HG03045 (cell line): Measurements from ENCODE around the gene MEIS2.

Source experiments
- ATAC-seq: cut with Tn5 transposase; IDR thresholded peaks from one replicate; pipeline ENCODE4 v1.9.1; 2021; ENCODE audit warnings: mild to moderate bottlenecking, moderate library complexity; ENCODE audit not compliant: unreplicated experiment

The MEIS2 gene

DNA sequence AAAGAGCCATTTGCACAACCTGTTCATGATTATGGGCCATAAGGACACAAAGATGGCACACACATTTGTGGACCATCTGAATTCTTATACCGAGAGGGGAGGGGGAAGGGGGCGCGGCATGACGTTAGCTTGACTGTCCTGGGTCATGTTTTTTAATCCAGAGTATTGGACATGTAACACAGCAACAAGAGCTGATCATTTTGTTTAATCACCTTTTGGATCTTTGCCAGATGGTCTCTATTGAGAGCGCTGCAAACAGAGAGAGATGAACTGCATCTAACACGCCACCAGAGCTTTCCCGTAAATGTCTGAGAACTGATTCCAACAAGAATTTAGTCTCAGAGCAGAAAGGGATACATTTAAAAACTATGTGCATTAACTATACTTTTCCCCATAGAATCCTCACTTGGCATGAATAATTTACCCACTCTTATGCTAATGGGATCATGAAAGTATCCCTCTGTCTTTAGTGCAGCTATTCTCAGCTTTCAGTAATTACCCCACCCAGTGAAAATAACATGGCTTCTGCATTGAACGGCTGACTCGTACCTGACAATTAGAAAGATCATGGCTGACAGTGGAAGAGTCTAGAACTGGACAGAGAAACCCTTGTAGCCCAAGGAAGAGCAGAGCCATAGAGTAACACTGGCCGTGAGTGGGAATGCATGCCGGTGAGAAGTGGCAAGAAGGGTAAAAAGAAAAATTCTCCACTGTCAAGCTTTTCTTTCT lies 22.6 kb downstream of the MEIS2 start:
- no peak for ATAC-seq

DNA sequence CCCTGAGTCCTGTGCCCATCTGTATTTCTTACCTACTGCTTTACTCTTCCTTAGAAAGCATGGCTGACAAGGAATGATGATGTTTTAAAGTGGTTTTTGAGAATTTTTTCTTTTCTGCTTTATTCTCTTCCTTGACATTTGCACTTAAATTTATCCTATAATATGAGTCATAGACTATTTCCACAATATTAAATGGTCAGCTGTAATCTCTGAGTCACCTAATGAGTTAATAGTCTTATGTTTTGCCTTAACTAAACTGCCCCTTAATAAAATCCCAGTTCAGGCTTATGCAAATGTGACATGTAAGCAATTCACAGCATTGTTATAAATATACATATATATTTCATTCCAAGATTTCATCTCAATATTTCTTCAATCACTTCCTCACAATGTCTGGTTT lies 23.8 kb downstream of the MEIS2 start:
- no peak for ATAC-seq

DNA sequence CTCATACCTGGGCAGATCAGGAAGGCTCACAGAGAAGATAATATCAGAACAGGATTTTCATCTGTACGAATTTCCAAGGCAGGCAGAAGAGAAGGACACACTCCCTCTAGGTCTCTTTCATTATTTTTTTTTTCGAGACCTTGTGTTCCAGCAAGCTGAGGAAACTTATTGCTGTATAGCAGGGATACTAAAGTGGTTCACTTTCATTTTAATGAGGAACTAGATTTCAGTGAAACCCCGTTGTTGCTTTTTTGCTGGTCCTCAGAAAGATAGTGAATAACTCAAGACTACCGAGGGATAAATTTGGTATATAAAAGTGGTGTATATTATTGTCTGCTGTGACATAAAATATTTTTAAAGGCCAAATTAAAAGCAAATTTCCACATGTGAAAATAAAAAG lies 24.6 kb downstream of the MEIS2 start:
- ATAC-seq = no peak

DNA sequence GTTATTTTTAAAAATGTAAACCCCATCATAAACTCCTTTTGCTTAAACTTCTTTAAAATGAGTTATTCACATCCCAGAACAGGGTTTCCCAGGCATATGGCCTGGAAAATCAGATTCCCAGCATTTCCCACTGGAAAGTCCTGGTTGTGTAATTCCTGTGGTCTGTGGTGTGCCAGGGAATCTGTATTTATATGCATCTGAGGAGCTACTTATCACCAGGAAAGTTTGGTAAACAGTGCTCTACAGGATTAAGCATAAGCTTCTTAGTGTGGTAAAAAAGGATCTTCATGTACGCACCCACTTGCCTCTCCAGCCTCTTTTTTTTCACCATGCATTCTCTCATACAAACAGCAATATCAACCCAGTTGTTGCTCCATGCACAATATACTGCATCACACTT lies 28.2 kb downstream of the MEIS2 start:
- ATAC-seq = no peak

DNA sequence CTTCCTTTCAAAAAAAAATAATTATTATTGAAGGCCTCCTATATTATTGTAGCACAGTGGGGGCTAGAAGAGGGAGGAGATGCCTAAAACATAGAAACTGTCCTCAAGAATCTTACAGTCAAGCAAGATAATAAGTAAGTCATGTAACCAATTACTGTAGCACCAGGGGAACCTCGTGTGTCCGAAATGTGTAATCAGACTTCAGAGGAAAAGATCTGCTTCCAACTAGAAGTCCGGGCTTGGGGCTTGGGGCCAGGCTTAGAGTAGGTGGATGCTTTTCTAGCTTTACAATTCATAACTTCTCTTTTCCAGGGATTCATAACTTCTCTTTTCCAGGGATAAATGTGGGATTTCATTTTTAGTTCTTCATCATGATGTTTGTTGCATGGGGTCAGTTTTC lies 29.2 kb downstream of the MEIS2 start:
- no peak for ATAC-seq

DNA sequence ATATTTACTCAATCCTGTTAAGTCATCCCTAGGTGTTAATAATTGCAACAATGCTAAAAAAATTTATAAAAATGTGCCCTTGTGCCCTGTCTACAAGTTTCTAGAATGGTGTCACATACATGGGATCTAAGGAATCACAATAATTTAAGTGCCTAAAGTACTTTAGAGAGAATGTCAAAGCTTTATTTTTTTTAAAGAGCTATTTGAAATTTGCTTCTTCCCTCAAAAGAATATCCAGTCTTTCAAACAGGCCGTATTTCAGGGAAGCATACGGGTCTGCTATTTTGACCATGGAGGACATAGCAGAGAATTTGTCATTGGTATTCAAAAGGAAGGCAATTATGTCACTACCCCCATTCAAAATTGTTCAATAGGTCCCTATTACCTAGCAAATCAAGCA lies 29.7 kb downstream of the MEIS2 start:
- ATAC-seq = no peak

DNA sequence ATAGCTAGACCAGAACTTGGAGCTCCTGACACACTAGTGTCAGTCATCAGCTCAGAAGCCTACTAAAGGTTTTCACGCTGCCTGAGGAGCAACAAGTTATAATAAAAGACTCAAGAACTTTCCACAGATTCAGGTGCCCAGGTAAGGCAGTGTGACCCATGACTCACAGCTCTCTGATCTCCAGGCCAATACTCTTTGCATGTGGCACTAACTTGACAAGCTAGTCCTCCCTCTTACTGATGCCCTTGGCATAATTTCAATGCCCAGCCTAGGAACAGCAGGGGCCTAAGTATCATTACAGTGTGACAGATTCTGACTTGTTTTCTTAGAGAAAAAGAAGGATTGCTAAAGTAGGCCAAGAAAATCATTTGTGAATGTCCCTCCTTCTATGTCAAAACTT lies 38.4 kb downstream of the MEIS2 start:
- ATAC-seq = no peak

DNA sequence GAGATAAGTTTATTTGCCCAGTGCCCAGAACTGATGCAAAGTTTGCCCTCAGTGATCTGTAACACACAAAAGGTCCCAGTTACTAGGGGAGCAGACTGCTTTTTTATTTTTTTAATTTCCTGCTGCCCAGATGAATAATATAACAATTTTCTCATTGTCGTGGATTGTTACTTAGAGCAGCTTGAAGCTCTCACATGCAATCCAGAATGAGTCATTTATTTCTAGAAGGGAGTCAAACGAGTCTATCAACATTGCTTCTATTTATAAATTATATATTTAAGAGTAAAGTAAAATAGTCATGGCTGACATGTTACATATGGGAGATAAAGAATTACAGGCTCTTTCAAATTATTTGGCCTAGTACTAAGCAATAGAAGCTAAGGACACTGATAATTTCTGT lies 41.3 kb downstream of the MEIS2 start:
- ATAC-seq = no peak

DNA sequence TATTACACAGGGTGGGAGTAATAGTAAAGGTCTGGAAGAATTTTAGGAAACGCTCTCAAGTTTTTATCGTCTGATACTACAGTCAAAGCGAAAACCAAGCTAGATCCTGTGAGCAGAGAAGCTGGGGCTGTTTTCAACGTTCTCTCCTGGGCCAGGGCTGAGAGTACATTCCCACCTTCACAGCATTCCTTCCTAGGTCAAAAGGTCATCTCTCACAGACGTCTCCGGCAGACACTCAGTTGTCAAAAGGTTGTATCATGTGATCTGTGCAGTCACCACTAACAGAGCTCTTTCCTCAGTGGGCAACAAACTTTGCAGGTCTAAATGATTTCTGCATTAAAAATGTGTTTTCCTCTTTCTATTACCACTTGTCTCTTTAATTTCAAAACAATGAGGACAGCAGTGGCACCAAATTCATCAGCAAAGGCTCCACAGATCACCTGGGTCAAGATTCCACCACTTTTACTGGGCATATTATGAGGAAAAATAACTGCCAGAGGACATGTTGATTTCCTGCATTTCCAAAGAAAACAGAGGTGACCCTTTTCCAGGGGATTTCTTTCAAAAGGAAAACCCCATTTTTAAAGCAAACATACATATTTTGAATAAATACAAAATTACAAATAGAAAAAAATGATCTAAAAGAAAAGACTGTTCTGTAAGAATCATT lies 41.9 kb downstream of the MEIS2 start:
- no peak for ATAC-seq

DNA sequence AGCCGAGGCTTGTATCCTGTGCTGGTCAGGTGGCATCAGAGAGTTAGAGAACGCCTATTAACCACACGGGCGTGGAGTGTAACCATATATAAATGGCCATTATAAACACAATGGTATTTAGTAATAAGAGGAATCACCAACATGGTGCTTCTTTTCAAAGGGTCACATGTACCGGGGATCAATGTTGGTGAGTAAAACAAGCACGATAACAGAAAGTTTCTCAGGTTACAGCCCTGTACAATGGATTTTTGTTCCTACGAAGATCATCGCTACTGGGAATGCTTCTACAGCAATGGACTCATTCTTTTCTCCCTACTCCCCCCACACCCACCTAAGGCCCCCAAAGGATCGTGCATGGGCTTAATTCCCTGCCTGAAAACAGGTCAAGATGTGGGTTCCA lies 42.5 kb downstream of the MEIS2 start:
- ATAC-seq = no peak

DNA sequence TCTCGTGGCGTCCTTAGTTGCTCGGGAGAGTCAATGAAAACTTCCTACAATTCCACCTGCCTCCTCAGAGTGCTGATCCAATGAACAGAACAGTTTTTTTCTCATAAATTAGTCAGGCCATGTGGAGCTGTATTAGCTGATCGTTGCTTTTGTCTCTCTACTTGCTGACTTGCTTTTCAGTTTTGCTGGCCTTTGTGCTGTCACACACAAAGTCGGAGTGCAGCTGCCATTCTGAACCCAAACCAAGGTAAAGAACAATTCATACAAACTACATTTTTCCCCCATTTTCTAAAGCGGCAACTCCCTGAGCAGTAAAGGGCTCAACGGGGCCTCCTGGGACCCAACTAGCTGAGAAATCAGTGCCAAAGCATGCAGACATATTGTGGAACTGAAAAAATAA lies 43.1 kb downstream of the MEIS2 start:
- no peak for ATAC-seq

DNA sequence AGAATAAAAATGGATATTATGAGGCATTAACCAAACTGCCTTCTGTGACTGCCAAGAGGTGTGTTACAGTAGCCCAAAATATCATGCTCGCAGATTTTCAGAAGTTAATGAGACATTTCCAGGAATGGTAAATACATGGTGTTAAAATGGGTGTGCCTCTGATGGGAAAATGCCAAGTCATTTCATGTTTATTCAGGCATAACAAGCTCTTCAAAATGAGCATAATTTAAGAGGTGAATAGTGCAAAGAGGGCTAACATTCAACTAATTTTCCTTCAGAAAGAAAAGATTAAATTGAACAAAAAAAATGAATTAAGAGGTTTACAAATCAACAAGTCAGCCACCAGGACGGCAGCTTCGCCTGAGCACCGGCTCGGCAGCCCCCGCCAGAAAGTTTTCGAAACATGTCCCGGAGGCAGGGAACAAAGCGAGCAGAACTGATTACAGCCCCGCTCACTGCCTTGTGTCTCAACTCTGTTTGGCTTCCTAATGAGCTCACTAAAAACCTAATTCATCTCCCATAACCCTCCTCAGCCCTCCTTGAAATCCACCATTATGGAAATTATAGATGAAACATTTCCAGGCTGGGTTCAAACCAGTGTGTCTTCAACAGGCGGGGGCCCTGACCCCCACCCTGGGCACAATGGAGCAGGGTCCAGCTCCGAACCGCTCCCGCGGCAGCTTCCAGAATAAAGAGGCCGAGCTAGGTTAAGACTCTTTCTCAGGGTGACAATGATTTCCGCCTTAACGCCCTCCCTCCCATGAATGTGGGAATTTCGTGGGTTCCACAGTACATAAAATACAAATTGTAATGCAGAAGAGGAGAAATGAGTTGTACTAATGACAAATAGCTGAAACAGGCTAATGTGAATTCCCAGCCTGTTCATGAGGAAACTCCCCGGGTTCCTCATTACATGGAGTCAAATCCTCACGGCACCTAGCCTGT lies 43.9 kb downstream of the MEIS2 start:
- no peak for ATAC-seq

DNA sequence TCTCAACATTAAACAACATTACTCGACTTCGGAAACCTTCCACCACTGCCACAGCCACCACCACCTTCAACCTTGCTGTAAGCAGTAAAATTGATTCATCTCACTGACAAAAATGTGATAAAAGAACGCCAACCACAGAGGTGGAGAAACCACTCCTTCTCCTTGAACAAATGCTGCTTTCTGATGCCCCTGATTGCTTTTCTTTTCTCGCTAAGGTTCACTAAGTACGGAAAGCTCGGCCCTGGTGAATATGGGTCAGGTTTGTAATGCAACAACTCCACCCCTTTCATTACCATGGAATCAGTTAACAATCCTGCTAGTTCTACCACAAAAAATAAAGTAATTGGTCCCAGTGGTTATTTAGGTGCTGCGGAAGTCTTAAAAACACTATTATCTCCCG lies 44.9 kb downstream of the MEIS2 start:
- no peak for ATAC-seq

DNA sequence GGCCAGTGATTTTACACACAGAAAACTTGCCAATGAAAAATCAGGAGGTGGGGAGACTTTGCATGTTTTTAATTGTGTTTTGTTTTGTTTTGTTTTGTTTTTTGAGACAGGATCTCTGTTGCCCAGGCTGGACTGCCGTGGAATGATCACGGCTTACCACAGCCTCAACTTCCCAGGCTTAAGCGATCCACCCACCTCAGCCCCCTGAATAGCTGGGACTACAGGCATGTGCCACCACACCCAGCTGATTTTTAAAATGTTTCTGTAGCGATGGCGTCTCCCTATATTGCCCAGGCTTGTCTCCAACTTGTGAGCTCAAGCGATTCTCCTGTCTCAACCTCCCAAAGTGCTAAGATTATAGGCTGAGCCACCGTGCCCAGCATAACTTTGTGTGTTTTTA lies 46.0 kb downstream of the MEIS2 start:
- ATAC-seq = no peak

DNA sequence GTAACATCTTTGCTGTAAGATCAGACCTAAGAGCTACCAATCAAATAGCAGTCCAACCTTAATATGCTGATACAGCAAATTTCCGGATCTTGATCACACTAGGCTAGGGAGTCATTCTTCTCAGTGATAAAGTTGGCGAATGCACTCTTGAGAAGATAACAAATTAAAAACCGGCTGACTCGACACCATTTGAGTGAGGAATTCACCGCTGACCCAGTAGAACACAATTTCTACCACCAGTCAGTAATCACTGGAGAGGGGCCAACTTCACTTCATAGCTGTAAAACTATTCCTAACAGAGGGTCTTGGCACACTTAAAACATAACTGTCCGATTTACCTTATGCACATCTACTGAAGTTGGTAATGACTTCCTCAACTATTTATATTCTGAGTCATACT lies 47.2 kb downstream of the MEIS2 start:
- no peak for ATAC-seq

DNA sequence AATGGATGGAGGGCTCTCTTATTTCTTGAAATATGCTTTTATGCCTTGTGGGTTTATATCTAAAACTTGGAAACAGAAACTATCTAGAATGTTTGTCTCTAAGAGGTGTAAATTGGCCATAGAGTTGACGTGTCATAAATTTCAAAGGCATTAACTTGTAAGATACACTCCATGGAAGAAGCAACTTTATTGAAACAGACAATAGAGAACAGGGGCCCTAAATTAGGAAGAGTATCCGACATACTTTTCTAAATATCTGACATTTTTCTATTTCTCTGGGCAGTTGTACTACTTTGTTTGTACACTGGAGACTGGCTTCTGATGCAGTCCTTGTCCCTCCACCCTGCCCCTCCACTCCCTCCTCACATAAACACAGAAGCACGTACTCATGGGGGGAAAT lies 50.0 kb downstream of the MEIS2 start:
- ATAC-seq = no peak

DNA sequence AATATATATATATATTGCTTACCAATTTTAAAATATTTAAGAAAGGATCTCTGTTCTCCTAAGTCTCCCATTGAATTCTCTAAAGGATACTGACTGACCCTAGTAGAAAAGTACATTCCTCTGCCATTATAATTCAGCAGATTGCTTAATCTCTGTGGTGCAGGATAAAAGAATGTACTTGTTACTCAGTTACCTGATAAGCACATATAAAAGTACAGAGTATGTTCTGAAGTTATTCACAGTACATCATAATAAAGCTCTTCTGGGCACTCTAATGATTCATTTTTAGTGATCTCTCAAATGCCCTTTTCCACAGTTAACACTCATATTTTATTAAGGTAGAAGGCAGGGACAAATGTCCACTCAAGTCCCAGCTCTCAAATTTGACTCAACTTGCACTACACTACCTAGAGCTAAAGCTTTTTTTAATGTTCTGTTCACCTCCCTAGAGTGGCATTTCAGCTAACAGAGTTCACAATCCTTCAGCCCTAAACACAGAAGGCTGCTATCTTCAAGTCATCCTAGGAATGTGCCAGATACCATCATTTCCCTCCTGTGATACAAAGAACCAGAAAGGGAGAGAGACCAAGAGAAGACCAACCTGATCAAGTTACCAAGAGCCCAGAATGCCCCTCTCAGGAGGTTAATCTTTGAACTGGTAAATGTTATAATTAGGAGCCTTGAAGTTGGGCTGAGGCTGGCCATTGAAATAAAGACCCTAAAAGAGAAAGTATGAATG lies 53.3 kb downstream of the MEIS2 start:
- ATAC-seq = no peak

DNA sequence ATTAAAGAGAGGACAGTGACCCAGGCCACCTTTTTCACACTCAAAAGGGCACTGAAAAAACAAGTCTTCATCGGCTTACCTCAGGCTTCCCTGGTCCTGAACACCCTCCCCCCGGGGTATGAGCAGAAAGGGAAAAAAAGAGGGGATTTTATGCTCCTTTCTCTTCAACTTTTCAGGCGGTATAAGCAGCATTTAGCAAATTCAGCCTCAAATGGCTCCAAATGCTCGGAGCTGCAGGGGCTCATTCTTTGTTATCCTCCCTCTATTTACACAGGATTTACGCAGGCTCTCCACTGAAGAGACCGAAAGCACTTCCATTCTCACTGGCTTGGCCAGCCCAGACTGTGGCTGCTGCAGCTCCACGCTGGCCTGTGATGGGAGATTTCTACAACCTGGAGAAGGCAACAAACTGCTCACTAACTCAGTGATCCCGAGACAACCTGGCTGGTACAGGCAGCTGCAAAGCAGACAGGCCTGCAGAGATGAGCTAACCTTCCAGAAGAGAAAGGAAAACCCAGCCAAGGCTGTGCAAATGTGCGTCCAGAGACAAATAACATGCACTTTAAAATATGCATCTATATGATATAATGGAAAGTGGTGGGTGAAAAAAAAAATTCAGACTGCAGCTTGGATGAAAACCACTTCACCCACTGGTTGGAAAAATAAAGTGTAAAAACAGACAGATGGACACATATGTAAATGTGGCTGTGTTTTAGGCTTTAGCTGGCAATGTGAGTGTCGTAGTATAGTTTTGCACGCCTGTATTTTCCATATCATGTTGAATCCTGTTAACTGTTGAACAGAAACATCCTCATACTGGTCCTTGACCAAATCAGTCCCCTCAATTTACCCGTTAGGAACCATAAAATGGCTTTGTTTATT lies 54.2 kb downstream of the MEIS2 start:
- no peak for ATAC-seq

DNA sequence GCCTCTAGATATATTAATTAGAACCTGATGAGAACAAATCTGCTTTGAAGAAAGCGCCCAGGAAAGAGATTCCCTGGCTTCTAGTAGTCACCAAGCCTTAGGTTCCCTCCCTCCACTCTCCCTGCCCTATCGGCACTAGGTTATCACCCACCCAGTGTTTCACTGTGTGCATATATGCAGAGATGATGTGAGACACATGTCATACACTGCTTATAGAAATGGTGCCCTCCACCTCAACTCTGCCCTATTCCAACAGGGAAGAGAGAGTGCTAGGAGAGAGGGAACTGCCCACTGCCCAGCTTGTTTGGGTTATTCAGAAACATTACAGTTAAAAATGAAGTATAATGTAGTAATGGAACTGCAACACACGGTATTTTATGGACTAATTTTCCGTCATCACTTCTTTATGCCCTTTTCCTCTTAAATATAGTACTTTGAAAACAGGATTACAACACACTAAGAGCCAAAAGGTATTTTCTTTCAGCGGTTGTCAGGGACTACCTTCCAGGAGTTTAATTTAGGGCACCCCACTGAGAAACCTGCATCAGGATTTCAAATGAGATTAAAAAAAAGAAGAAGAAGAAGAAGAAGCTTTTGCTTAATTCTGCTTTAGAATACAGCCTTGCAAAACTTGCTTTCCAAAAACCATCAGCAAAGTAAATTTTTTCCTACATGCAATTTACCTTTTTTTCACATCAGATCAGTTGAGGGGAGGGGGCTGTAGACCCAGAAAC lies 55.3 kb downstream of the MEIS2 start:
- ATAC-seq = no peak
